Upper lobe of left lung (tissue), 4 donors: Measurements from ENCODE around the gene WASF3.

Experiments used
- CTCF ChIP-seq, 6 experiments: fragments of 450-650 bp in 4 of 6; fragments of 200-600 bp in 2 of 6; sonication (generic) in 2 of 6; IDR thresholded peaks; one replicate each; pipeline ENCODE4 v1.5.1; 2016 to 2019; ENCODE audit warnings: antibody characterized with exemption in 6 of 6
- POLR2A ChIP-seq, 4 donors: fragments of 450-650 bp; IDR thresholded peaks; one replicate each; pipeline ENCODE4 v1.5.1; 2016 to 2017; ENCODE audit warnings: antibody characterized with exemption in 4 of 4, mild to moderate bottlenecking in 2 of 4

DNA sequence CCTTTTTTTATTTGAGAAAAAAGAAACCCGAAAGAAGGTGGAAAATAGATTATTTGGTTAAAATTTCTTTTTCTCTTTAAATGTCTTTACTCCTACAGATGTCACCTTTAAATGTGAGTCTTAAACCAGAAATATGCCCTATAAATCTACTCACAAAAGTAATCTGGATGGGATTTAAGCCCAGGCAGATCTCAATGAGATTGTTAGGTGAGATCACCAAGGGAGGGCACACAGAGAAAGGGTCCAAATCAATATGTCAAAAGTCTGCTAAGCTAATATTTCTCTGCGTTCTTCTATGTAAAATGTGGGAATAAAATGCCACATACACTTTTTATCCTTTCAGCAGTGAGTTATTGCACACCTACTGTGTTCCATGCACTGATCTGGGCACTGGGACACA is 32.9 kb downstream of the WASF3 start:
- TF ChIP-seq CTCF (IDR thresholded peaks at IDR 0.05) (no peak), POLR2A (IDR thresholded peaks at IDR 0.05) (no peak)
